ENCODE results near the gene TMEM62. TPM values are rescaled to one million over a fixed set of nuclear protein-coding genes. Genes with fewer than 3 reads are reported as not detected.

TMEM62 gene
- total and polyA plus RNA-seq, 9 of the 15 experiments (the other 6 are each of a cell fraction or from before 2014, with no cell fraction given) = 4.4 to 16.6 (median 11.1) TPM

GRCh38 chr15:43132830-43133429 lies 456 bp upstream of the TMEM62 start (continued):
- TF ChIP-seq PBX2 (CRISPR knock-in tag; IDR thresholded peaks at IDR 0.05; ENCODE audit: low read depth) (no peak), PBX2 (tag; conservative IDR thresholded peaks at IDR 0.05; ENCODE audit: low read depth) (no peak), ARID1B (IDR thresholded peaks at IDR 0.05) (peak; percentile 32; the same call in 1 of the 2 replicates), SRSF1 (IDR thresholded peaks at IDR 0.05; ENCODE audit: low read depth, low read length) (no peak), ZNF780A (CRISPR knock-in tag; IDR thresholded peaks at IDR 0.05) (no peak), POLR3A (IDR thresholded peaks at IDR 0.05; ENCODE audit: borderline replicate concordance, extremely low read depth, insufficient read depth, insufficient read length) (no peak), CBX8 (IDR thresholded peaks at IDR 0.05; ENCODE audit: borderline replicate concordance, extremely low read depth, low read depth, low read length, poor library complexity, severe bottlenecking) (no peak), MBD2 (IDR thresholded peaks at IDR 0.05; ENCODE audit: borderline replicate concordance, low read depth) (no peak), RBM15 (IDR thresholded peaks at IDR 0.05; ENCODE audit: insufficient read depth, low read length) (no peak), CHAMP1 (IDR thresholded peaks at IDR 0.05) (no peak), ZNF133 (CRISPR knock-in tag; IDR thresholded peaks at IDR 0.05) (no peak), RUNX1 (IDR thresholded peaks at IDR 0.05; ENCODE audit: low read depth) (no peak), ESRRA (IDR thresholded peaks at IDR 0.05; ENCODE audit: borderline replicate concordance, low read depth) (no peak), BCOR (IDR thresholded peaks at IDR 0.05) (peak; percentile 73; the same call in 1 of the 2 replicates), TSHZ1 (CRISPR knock-in tag; IDR thresholded peaks at IDR 0.05) (no peak), SMAD2 (IDR thresholded peaks at IDR 0.05; ENCODE audit: low read depth, low read length) (no peak), SP1 (CRISPR knock-in tag; IDR thresholded peaks at IDR 0.05) (no peak), CGGBP1 (CRISPR knock-in tag; IDR thresholded peaks at IDR 0.05) (no peak)

Measured in K562 (cell line).